IMR-90 (cell line): Measurements from ENCODE around the gene INPP5E. TPM values are rescaled to one million over a fixed set of nuclear protein-coding genes. Genes with fewer than 3 reads are reported as not detected.
A peak's percentile ranks its signal among the peaks of the same experiment; 100 is the strongest.

Experiments
- ATAC-seq: fragments of 200-7000 bp; cut with Tn5 transposase; 2 replicates; pipeline ENCODE4 v1.9.1; 2020; ENCODE audit warnings: low read depth, mild to moderate bottlenecking, moderate library complexity
- BruUV-seq: library from RNA; stranded (reverse); fragments of 400-500 nt; replicated peaks from 2 replicates; lab custom pipeline; 2021; lab: Mats Ljungman, UMichigan
- CTCF ChIA-PET: fragments of 300-600 bp; formaldehyde crosslinking; extraction: SDS; loops from one replicate; lab custom pipeline; 2021; ENCODE audit warnings: antibody characterized with exemption; lab: Yijun Ruan, JAX
- POLR2A ChIA-PET: fragments of 300-600 bp; sonication (Branson Sonifier 250); formaldehyde crosslinking; loops from one replicate; lab custom pipeline; 2022; ENCODE audit warnings: antibody characterized with exemption; ENCODE audit not compliant: unreplicated experiment; lab: Charles Lee
- DNase-seq: peaks from one replicate; pipeline ENCODE4 v3.0.0; 2013
- H2AFZ ChIP-seq: replicated peaks from 2 replicates; pipeline ENCODE3; 2013; ENCODE audit warnings: low read length, mild to moderate bottlenecking; ENCODE audit not compliant: poor library complexity
- H2AK5ac ChIP-seq: 2 replicates; pipeline ENCODE4 v1.6.1; 2013; ENCODE audit warnings: low read depth, low read length, inconsistent platforms
- H2AK9ac ChIP-seq: replicated peaks from 2 replicates; pipeline ENCODE3; 2013; ENCODE audit warnings: mild to moderate bottlenecking, low read depth, low read length, moderate library complexity; ENCODE audit not compliant: poor library complexity
- H2BK120ac ChIP-seq: 2 replicates; pipeline ENCODE4 v1.6.1; 2013; ENCODE audit warnings: low read depth, low read length, inconsistent platforms
- H2BK15ac ChIP-seq: 3 replicates; pipeline ENCODE4 v1.6.1; 2013; ENCODE audit warnings: low read depth, low read length, inconsistent platforms
- H2BK20ac ChIP-seq: 2 replicates; pipeline ENCODE4 v1.6.1; 2013; ENCODE audit warnings: low read depth, mild to moderate bottlenecking, inconsistent platforms, low read length, moderate library complexity
- H2BK5ac ChIP-seq: 2 replicates; pipeline ENCODE4 v1.6.1; 2013; ENCODE audit warnings: mild to moderate bottlenecking, low read depth, low read length, inconsistent platforms; ENCODE audit not compliant: poor library complexity, severe bottlenecking
- H3K14ac ChIP-seq: replicated peaks from 2 replicates; pipeline ENCODE4 v1.6.1; 2013; ENCODE audit warnings: low read depth, low read length, inconsistent platforms
- H3K18ac ChIP-seq: 2 replicates; pipeline ENCODE4 v1.6.1; 2013; ENCODE audit warnings: low read depth, low read length, control low read depth
- H3K23ac ChIP-seq: 2 replicates; pipeline ENCODE4 v1.6.1; 2013; ENCODE audit warnings: low read depth, low read length, inconsistent platforms
- H3K27ac ChIP-seq: 2 replicates; pipeline ENCODE4 v1.5.1; 2013; ENCODE audit warnings: mild to moderate bottlenecking, control low read depth, low read length; ENCODE audit not compliant: insufficient read depth
- H3K27me3 ChIP-seq: 2 replicates; pipeline ENCODE4 v1.6.1; 2013; ENCODE audit warnings: low read length; ENCODE audit not compliant: control insufficient read depth, insufficient read depth
- H3K36me3 ChIP-seq: 2 replicates; pipeline ENCODE4 v1.6.1; 2013; ENCODE audit warnings: low read length, mixed read lengths; ENCODE audit not compliant: control insufficient read depth, insufficient read depth
- H3K4ac ChIP-seq: 2 replicates; pipeline ENCODE4 v1.6.1; 2013; ENCODE audit warnings: low read depth, low read length, inconsistent platforms
- H3K4me1 ChIP-seq: 2 replicates; pipeline ENCODE4 v1.6.1; 2013; ENCODE audit warnings: low read length, mixed read lengths; ENCODE audit not compliant: control insufficient read depth, insufficient read depth
- H3K4me2 ChIP-seq: 2 replicates; pipeline ENCODE4 v1.6.1; 2013; ENCODE audit warnings: low read depth, mild to moderate bottlenecking, control low read depth, low read length, moderate library complexity
- H3K4me3 ChIP-seq: 2 replicates; pipeline ENCODE4 v1.5.1; 2013; ENCODE audit warnings: low read depth, mild to moderate bottlenecking, control low read depth, low read length, moderate library complexity; ENCODE audit not compliant: insufficient read depth
- H3K56ac ChIP-seq: 2 replicates; pipeline ENCODE4 v1.6.1; 2013; ENCODE audit warnings: low read length, inconsistent platforms; ENCODE audit not compliant: insufficient read depth; ENCODE audit errors: extremely low read depth
- H3K79me1 ChIP-seq, 2 experiments: 2 replicates each; pipeline ENCODE4 v1.6.1; 2013; ENCODE audit warnings: low read length in 2 of 2, inconsistent platforms in 1 of 2, low read depth in 1 of 2
- H3K9ac ChIP-seq: 2 replicates; pipeline ENCODE4 v1.6.1; 2013; ENCODE audit warnings: low read depth, low read length, control low read depth
- H3K9me1 ChIP-seq: 2 replicates; pipeline ENCODE4 v1.6.1; 2013; ENCODE audit warnings: low read length, inconsistent platforms; ENCODE audit not compliant: insufficient read depth
- H3K9me3 ChIP-seq: 2 replicates; pipeline ENCODE4 v1.6.1; 2013; ENCODE audit warnings: low read length; ENCODE audit not compliant: control insufficient read depth, insufficient read depth
- H4K20me1 ChIP-seq: 2 replicates; pipeline ENCODE4 v1.6.1; 2013; ENCODE audit warnings: low read length, inconsistent platforms; ENCODE audit not compliant: insufficient read depth
- H4K5ac ChIP-seq: 2 replicates; pipeline ENCODE4 v1.6.1; 2013; ENCODE audit warnings: mild to moderate bottlenecking, low read depth, low read length, control low read depth
- H4K8ac ChIP-seq, 2 experiments: 2 replicates each; pipeline ENCODE4 v1.6.1; 2013; ENCODE audit warnings: low read depth in 2 of 2, low read length in 2 of 2, control low read depth in 1 of 2, inconsistent platforms in 1 of 2
- H4K91ac ChIP-seq: 2 replicates; pipeline ENCODE4 v1.6.1; 2013; ENCODE audit warnings: low read depth, low read length, inconsistent platforms; ENCODE audit not compliant: insufficient read depth
- BHLHE40 ChIP-seq: fragments of 150-350 bp; IDR thresholded peaks from 2 replicates; pipeline ENCODE4 v1.6.1; 2016; ENCODE audit warnings: mild to moderate bottlenecking, low read depth, low read length
- CEBPB ChIP-seq: IDR thresholded peaks from 2 replicates; pipeline ENCODE4 v1.6.1; 2012; ENCODE audit warnings: low read depth, low read length, improper control_type of control experiment
- CTCF ChIP-seq: conservative IDR thresholded peaks from 2 replicates; pipeline ENCODE4 v1.5.1; 2012; ENCODE audit warnings: mild to moderate bottlenecking, low read depth, low read length, improper control_type of control experiment
- MAZ ChIP-seq: IDR thresholded peaks from 2 replicates; pipeline ENCODE4 v1.6.1; 2012; ENCODE audit warnings: low read depth, mild to moderate bottlenecking, low read length, improper control_type of control experiment, moderate library complexity, borderline replicate concordance
- POLR2A ChIP-seq: IDR thresholded peaks from 2 replicates; pipeline ENCODE4 v1.6.1; 2012; ENCODE audit warnings: mild to moderate bottlenecking, low read depth, low read length
- RCOR1 ChIP-seq: IDR thresholded peaks from 2 replicates; pipeline ENCODE4 v1.6.1; 2012; ENCODE audit warnings: mild to moderate bottlenecking, low read length, improper control_type of control experiment; ENCODE audit not compliant: insufficient replicate concordance
- USF2 ChIP-seq: fragments of 150-350 bp; IDR thresholded peaks from 2 replicates; pipeline ENCODE4 v1.6.1; 2017; ENCODE audit warnings: mild to moderate bottlenecking, antibody characterized with exemption, low read length, low read depth
- WGBS, 2 experiments: methylation state at CpG; one replicate each; pipeline versions ENCODE4 v1.1.5 to v1.1.7; 2013; ENCODE audit warnings: missing lambda C conversion rate in 2 of 2; ENCODE audit not compliant: insufficient read length in 1 of 2; ENCODE audit errors: extremely low coverage in 2 of 2; 5-methylcytosine and 5-hydroxymethylcytosine counted together
- dilution Hi-C: fragments of 300-500 bp; cut with HindIII; formaldehyde crosslinking; loops from one replicate; pipeline ENCODE4 v1.14.3; 2018; ENCODE audit warnings: low sequenced_read_pairs; ENCODE audit not compliant: unreplicated experiment
- in situ Hi-C: fragments of 300-500 bp; cut with MboI; formaldehyde crosslinking; loops from 3 replicates; pipeline ENCODE4 v1.14.3; 2019; ENCODE audit warnings: low sequenced_read_pairs, inconsistent platforms, mixed read lengths
- intact Hi-C: fragments of 100-400 bp; cut with micrococcal nuclease; formaldehyde crosslinking; loops from 2 replicates; pipeline ENCODE4 v1.10.0; 2022
- polyA plus RNA-seq, 3 experiments: library from polyadenylated mRNA; depleted of rRNA; stranded (reverse); fragments of >200 nt; gene quantifications; 2 replicates each; pipeline ENCODE4 v1.2.3, GENCODE V29; 2012; ENCODE audit warnings: low replicate concordance in 1 of 3
- total RNA-seq: library from RNA; depleted of rRNA; stranded (reverse); fragments of >200 nt; gene quantifications from 2 replicates; pipeline ENCODE4 v1.2.3, GENCODE V29; 2012

The INPP5E gene
- total and polyA plus RNA-seq, 2 of the 4 experiments (the other 2 are of a cell fraction) = 1.6 to 9.4 TPM

GRCh38 chr9:136402067-136402466, 37.6 kb downstream of the INPP5E start (continued):
- no peak for TF ChIP-seq RCOR1

GRCh38 chr9:136401173-136401922, 38.3 kb downstream of the INPP5E start:
- DNase-seq (peak; percentile 25), ATAC-seq (no peak)
- TF ChIP-seq USF2 (peak; percentile 64), MAZ (no peak), POLR2A (peak; percentile 27; the same call in 1 of the 2 replicates), BHLHE40 (peak; percentile 78), CTCF (no peak), CEBPB (no peak)
- intact Hi-C loops = loop anchor here (5.0 kb wide), 1 partner anchor 74 kb away; the partner anchor contains the start of gene GPSM1
- H3K9me3 ChIP-seq = no peaks in the 10 kb centered on the region
- peaks cover 44% of the 10 kb centered on the region for H3K36me3 ChIP-seq
- H4K8ac ChIP-seq = no peak overlapping the region; a peak in 1 of 4 replicates
- no peak overlapping the region for H2BK5ac ChIP-seq
- no peak overlapping the region for H2BK20ac ChIP-seq
- H2AK5ac ChIP-seq = no peak overlapping the region
- in situ Hi-C loops = loop anchor here (5.0 kb wide), 1 partner anchor 79 kb away; no protein-coding TSS in a partner anchor
- no peaks in the 10 kb centered on the region for H3K9me1 ChIP-seq
- H2BK120ac ChIP-seq = no peak overlapping the region
- peaks cover 15 to 30% of the 10 kb centered on the region in 2 experiments for H3K79me1 ChIP-seq
- peaks cover 16% of the 10 kb centered on the region; the same call in 1 of the 2 replicates for H4K20me1 ChIP-seq
- no peak overlapping the region for H3K4ac ChIP-seq
- no peak overlapping the region for H3K9ac ChIP-seq
- no peak overlapping the region for H3K18ac ChIP-seq
- H3K27ac ChIP-seq = no peak overlapping the region
- H3K4me2 ChIP-seq = no peak overlapping the region
- no peak overlapping the region for H4K5ac ChIP-seq
- dilution Hi-C loops = no loop called here
- CTCF ChIA-PET = interaction anchor here (0.7 to 0.9 kb wide), 2 partner anchors 37 to 88 kb away, joined by 3 read pairs; no protein-coding TSS in a partner anchor
- no peak overlapping the region for H3K14ac ChIP-seq
- WGBS, 2 experiments = 86% methylated on average over 8 of the region's 18 CpGs; no CpG with 5 or more reads in 1 of the 2 experiments
- peak overlapping the region; percentile 43 for H2AFZ ChIP-seq
- H3K23ac ChIP-seq = no peak overlapping the region
- H2AK9ac ChIP-seq = peak overlapping the region; percentile 78
- no peak overlapping the region for H3K4me3 ChIP-seq
- no peak overlapping the region for H3K56ac ChIP-seq
- POLR2A ChIA-PET = no interaction called here
- H3K4me1 ChIP-seq = peaks cover 9% of the 10 kb centered on the region
- BruUV-seq = no TSS peak
- no peak overlapping the region for H4K91ac ChIP-seq
- H2BK15ac ChIP-seq = no peak overlapping the region
- no peaks in the 10 kb centered on the region for H3K27me3 ChIP-seq
